Aorta (tissue), 5 donors: ENCODE results near the gene HSD11B2. TPM values are rescaled to one million over a fixed set of nuclear protein-coding genes. Genes with fewer than 3 reads are reported as not detected.
A peak's percentile ranks its signal among the peaks of the same experiment; 100 is the strongest.
"Not testable (repeated sequence)": the region's sequence is repeated elsewhere in the genome, so short reads cannot be mapped to it uniquely, and the experiment has no call there.

Experiments
- ATAC-seq: fragments of 200-7000 bp; cut with Tn5 transposase; one replicate; pipeline ENCODE4 v1.9.1; 2022; ENCODE audit warnings: moderate library complexity; ENCODE audit not compliant: low FRiP score
- DNase-seq, 2 donors: peaks; one replicate each; pipeline ENCODE4 v3.0.0-alpha.2; 2020
- H3K27ac ChIP-seq, 2 donors: one replicate each; pipeline ENCODE4 v1.5.1; 2013; ENCODE audit warnings: low read length in 2 of 2, mild to moderate bottlenecking in 2 of 2, moderate library complexity in 2 of 2, control low read depth in 1 of 2, inconsistent platforms in 1 of 2, low read depth in 1 of 2
- H3K27me3 ChIP-seq, 2 donors: one replicate each; pipeline ENCODE4 v1.6.1; 2013; ENCODE audit warnings: control low read depth in 1 of 2, low read length in 1 of 2, mild to moderate bottlenecking in 1 of 2, moderate library complexity in 1 of 2; ENCODE audit not compliant: insufficient read depth in 2 of 2, control insufficient read depth in 1 of 2
- H3K36me3 ChIP-seq, 2 donors: one replicate each; pipeline ENCODE4 v1.6.1; 2013; ENCODE audit warnings: control low read depth in 1 of 2, low read length in 1 of 2, mild to moderate bottlenecking in 1 of 2; ENCODE audit not compliant: insufficient read depth in 2 of 2, control insufficient read depth in 1 of 2
- H3K4me1 ChIP-seq, 2 donors: one replicate each; pipeline ENCODE4 v1.6.1; 2013; ENCODE audit warnings: low read length in 2 of 2, control low read depth in 1 of 2, mild to moderate bottlenecking in 1 of 2, moderate library complexity in 1 of 2; ENCODE audit not compliant: insufficient read depth in 2 of 2, control insufficient read depth in 1 of 2
- H3K4me3 ChIP-seq, 2 donors: one replicate each; pipeline ENCODE4 v1.5.1; 2013; ENCODE audit warnings: low read length in 2 of 2, control low read depth in 1 of 2, mild to moderate bottlenecking in 1 of 2
- H3K9me3 ChIP-seq: one replicate; pipeline ENCODE4 v1.6.1; 2013; ENCODE audit warnings: mild to moderate bottlenecking, low read length; ENCODE audit not compliant: control insufficient read depth
- WGBS, 2 donors: extraction: QIAGEN DNeasy Blood & Tissue Kit; methylation state at CpG; one replicate each; pipeline ENCODE4 v1.1.7; 2013; 5-methylcytosine and 5-hydroxymethylcytosine counted together
- intact Hi-C, 2 donors: fragments of 100-400 bp; cut with DNase I; formaldehyde crosslinking; loops; one replicate each; pipeline versions ENCODE4 v1.14.2 to v1.15.0; 2022
- polyA plus RNA-seq, 2 donors: library from polyadenylated mRNA; stranded (reverse); fragments of 200-250 nt; gene quantifications; one replicate each; pipeline ENCODE4 v1.2.3, GENCODE V29; 2013
- total RNA-seq, 2 donors: library from RNA; stranded (reverse); fragmentation: NEBNext Ultra II Directional; extraction: Animal tissue kit (Norgen Biotek cat#: 25700); gene quantifications; one replicate each; pipeline ENCODE4 v1.2.1, GENCODE V29; 2021
- donor health status: healthy with polysubstance abuse.
- donor health status: Bipolar disorder and iron deficiency.
- donor health status: DM: no; HTN: no; CAD: no.
- donor health status: DM: no; HTN: no; CAD: no.
- donor health status: DM: yes; HTN: yes; CAD: no.

The HSD11B2 gene
- total and polyA plus RNA-seq, 4 donors, result 1.1 to 13.3 TPM; not detected in 2

DNA sequence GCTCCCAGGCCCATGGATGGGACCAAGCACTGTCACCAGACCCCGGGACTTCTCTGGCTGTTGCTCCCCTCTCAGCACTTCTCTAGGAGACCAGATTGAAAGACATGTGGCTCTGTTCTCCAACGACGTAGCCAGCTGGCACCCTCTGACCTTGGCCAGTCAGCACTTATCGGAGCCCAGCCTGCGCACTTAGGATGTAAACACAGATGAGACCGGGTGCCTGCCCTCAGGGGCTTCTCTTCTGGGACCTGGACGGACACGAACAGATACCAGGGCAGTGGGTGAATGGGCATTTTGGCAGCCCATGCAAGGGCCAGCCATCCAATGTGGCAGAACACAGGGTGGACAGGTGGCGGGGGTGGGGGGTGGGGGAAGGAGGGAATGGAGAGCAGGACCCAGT lies 21.3 kb upstream of the HSD11B2 start:
- Histone ChIP-seq H3K9me3 (no peaks in the 10 kb centered on the region), H3K4me3 (no peak overlapping the region), H3K27me3 (no peaks in the 10 kb centered on the region), H3K27ac (no peak overlapping the region), H3K4me1 (no peaks in the 10 kb centered on the region), H3K36me3 (no peaks in the 10 kb centered on the region)
- ATAC-seq (no peak), DNase-seq (no peak)
- WGBS, 2 donors, result 90 to 94% methylated on average over 9 of the region's 9 CpGs
- intact Hi-C loops, result no loop called here

DNA sequence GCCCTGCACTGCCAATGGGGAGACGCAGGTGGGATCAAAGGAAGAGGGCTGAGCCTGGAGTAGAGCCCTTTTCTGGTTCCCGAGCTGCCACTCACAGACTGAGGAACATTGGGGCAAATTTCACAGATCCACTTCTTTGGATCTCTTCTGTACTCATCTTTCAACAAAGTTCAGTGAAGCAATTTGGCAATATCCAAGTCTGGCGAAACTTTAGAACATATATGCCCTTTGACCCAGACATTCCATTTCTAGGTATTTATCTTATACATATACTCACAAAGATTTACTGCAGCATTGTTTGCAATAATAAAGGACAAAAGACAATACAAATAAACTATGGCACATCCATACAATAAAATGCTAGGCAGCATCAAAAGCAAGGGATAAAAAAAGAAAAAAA lies 19.6 kb upstream of the HSD11B2 start:
- Histone ChIP-seq H3K36me3 (no peaks in the 10 kb centered on the region), H3K4me1 (no peaks in the 10 kb centered on the region), H3K9me3 (no peaks in the 10 kb centered on the region), H3K4me3 (no peak overlapping the region), H3K27ac (no peak overlapping the region), H3K27me3 (no peaks in the 10 kb centered on the region)
- DNase-seq (no peak), ATAC-seq (no peak)
- 91 to 93% methylated on average over 3 of the region's 3 CpGs for whole genome bisulfite sequencing, 2 donors
- intact Hi-C loops, result no loop called here

DNA sequence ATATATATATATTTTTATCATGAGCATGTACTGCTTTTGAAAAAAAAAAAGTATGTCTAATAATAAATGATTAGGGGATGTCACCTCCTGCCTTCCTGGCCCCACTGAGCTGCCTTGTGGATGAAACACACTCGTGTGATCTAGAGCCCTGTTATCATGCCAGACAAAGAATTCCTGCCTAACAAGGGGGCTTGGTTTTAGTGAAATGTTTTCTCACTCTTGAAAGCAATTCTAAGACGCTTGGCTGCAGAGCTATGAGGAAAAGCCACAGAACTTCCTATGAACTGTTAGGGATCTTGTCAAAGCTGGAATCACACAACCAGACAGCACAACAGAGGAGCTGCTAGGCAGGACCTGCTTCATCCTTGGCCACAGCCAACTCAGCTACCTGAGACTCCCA lies 18.6 kb upstream of the HSD11B2 start:
- Histone ChIP-seq H3K4me1 (no peaks in the 10 kb centered on the region), H3K9me3 (no peaks in the 10 kb centered on the region), H3K27ac (no peak overlapping the region), H3K4me3 (no peak overlapping the region), H3K36me3 (no peaks in the 10 kb centered on the region), H3K27me3 (no peaks in the 10 kb centered on the region)
- DNase-seq (no peak), ATAC-seq (no peak)
- WGBS, 2 donors, result 30 to 59% methylated on average over 2 of the region's 2 CpGs
- intact Hi-C loops, result no loop called here

DNA sequence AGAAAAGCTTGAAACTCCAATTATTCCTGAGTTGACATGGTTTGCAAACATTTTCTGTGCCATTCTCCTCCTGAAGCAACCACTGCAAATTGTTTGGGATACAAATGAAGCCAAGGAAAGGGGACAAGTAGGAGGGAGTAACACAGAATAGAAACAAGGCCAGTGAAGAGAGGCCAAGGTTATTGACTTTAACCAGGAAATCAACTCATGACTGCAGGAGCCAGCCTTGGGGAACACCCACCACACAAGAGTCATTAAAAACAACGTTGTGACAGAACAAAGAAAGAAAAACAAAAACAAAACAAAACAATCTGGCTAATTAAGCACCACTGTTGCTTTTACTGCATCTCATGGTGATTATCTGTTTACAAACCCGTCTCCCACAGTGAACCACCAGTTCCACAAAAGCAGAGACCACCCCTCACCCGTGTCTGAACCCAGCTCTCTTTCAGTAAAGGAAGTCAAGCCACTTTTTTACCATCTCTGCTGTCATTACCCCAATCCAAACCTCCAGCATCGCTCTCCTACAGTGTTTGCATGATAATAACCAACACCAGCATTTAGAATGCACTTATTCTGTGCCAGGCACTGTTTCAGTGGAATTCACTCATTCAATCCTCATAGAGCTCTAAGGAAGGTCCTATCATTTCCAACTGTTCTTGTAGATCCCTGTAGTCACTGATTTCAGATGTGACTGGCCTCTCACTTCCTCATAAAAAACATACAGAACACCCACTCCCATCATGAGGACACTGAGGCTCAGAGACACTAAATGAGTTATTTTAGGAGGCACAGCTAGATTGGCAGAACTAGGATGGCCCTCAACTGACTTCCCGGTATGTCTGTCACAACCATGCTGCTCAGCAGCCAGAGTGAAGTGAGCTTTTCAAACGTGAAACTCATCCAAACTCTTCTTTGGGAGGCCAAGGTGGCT lies 16.7 kb upstream of the HSD11B2 start:
- Histone ChIP-seq H3K9me3 (no peaks in the 10 kb centered on the region), H3K4me1 (no peaks in the 10 kb centered on the region), H3K4me3 (no peak overlapping the region), H3K27ac (no peak overlapping the region), H3K27me3 (no peaks in the 10 kb centered on the region), H3K36me3 (no peaks in the 10 kb centered on the region)
- 65 to 70% methylated on average over 6 of the region's 6 CpGs for WGBS, 2 donors
- no peak for DNase-seq
- no peak for ATAC-seq
- intact Hi-C loops, result no loop called here

DNA sequence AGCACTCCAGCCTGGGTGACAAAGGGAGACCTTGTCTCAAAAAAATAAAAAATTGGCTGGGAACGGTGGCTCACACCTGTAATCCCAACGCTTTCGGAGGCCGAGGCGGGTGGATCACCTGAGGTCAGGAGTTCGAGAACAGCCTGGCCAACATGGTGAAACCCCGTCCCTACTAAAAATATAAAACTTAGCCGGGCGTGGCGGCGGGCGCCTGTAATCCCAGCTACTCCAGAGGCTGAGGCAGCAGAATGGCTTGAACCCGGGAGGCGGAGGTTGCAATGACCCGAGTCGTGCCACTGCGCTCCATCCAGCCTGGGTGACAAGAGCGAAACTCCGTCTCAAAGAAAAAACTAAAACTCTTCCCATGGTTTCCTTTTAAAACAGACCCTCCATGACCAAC lies 15.5 kb upstream of the HSD11B2 start:
- H3K27me3 ChIP-seq, DNase-seq, intact Hi-C loops, ATAC-seq, H3K4me1 ChIP-seq, H3K27ac ChIP-seq, H3K36me3 ChIP-seq, H3K9me3 ChIP-seq: not testable (repeated sequence)
- 88 to 91% methylated on average over 19 of the region's 19 CpGs for WGBS, 2 donors
- H3K4me3 ChIP-seq, result peak overlapping the region in 1 of 2 donors; percentile 70

DNA sequence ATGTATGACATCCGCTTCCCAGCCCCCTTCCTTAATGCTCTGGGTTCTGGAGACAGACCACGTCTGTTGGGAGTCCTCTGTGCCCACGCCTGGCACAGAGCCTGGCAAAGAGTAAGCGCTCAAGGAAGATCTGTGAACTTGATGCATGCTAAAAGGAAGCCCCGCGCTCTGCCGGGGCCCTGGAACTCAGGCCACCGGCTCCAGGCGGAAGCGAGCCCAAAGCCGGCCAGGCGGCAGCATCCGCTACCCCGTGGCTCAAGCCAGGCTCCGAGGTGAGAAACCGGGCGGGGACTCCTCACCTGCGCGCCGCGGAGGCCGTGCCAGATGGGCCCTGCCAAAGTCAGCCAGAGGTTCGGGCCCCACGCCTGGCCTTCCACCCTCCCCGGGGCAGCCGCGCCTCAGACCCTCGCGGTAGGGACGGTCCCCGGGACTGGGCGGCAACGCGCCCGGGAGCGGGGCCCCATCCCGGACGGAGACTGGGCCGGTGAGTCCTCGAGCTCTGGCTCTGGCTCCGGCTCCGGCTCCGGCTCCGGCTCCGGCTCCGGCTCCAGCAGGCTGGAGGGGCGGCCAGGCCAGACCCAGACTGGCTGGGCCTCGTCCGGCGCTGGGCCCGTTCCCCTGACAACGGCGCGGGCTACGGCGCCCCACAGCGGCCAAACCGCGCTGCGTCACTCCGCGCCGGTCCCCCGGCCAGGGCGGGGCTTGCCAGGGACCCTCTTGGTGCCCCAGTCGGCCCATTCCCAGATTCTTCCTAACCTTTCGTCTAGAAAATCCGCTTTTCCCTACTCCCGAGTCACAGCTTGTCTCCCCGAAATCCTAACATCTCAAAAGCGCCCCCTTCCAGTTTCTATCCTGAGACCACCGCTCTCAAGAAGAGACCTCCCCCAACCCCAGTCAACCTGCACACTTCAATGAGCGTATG lies 14.8 kb upstream of the HSD11B2 start, which contains the start of gene ZDHHC1:
TSS of gene ZDHHC1 (minus strand) at position 606 of the 922 bp plus-strand sequence. CDS start 8,702 bp downstream, outside the sequence.
- Histone ChIP-seq H3K27ac (peak within 1 kb of the TSS in 1 of 2 donors; percentile 3), H3K9me3 (no peaks in the 10 kb centered on the region), H3K27me3 (no peaks in the 10 kb centered on the region), H3K4me3 (peak within 1 kb of the TSS; percentile 29 to 70), H3K4me1 (no peaks in the 10 kb centered on the region), H3K36me3 (no peaks in the 10 kb centered on the region)
- peak; percentile 97 for ATAC-seq
- DNase-seq, result peak; percentile 82 to 93
- intact Hi-C loops, result no loop called here
- WGBS, 2 donors, result 0 to 1% methylated on average over 61 to 73 of the region's 73 CpGs

DNA sequence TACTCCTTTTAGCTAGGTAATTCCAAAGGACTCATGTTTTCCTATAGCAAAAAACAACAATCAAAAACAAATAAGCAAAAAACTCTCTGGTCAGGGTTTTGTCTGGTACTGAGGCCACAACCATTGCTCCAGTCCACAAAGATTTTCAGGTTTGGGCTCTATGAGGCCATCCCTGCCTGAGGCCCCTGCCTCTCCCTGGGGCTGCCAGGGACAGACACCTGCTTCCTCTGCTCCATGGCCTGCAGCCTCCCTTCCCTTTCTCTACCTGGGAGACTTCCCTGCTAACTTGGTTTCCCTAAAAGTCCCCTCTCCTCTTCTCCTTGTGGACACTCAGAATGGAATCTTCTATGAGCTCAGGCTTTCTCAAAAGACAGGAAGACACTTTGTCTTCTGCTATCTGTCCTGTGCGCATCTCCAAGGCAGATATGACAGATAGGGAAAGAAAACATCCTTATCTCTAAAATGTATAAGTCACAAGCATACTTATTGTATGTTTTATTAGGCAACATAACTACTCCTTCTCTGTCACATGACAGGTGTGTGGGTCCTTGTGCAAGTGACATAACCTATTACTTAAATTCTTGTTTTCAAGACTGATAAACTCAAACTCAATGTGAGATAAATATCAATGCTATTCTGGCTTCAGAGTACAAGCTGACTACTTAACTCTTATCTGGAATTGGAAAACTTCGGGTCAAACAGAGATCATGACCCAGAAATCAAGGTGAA lies 13.4 kb upstream of the HSD11B2 start:
- intact Hi-C loops, result no loop called here
- WGBS, 2 donors, result 89 to 94% methylated on average over 2 of the region's 2 CpGs
- H3K9me3 ChIP-seq, result no peaks in the 10 kb centered on the region
- no peak overlapping the region for H3K27ac ChIP-seq
- no peak for ATAC-seq
- H3K27me3 ChIP-seq, result no peaks in the 10 kb centered on the region
- no peak overlapping the region for H3K4me3 ChIP-seq
- no peak for DNase-seq
- H3K36me3 ChIP-seq, result no peaks in the 10 kb centered on the region
- no peaks in the 10 kb centered on the region for H3K4me1 ChIP-seq

DNA sequence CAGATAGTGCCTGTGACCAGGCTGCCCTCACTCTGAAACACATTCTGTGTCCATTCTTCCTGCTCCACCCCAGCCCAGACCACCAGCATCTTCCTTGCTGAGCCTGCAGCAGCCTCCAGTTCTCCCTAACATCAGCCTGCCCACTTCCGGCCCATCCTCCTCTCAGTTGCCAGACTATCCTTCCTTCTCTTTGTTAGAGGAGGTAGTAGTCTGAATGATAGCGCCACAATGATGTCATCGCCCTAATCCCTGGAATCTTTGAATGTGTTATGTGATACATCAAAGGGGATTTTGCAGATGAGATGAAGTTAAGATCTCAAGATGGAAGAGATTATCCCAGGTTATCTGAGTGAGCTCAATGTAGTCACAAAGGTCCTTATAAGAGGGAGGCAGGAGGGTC lies 11.4 kb upstream of the HSD11B2 start:
- Histone ChIP-seq H3K36me3 (no peaks in the 10 kb centered on the region), H3K9me3 (no peaks in the 10 kb centered on the region), H3K27ac (no peak overlapping the region), H3K4me3 (no peak overlapping the region), H3K4me1 (no peaks in the 10 kb centered on the region), H3K27me3 (no peaks in the 10 kb centered on the region)
- ATAC-seq (no peak), DNase-seq (no peak)
- intact Hi-C loops, result no loop called here
- 96% methylated on average over 3 of the region's 3 CpGs for WGBS, 2 donors
